SK-N-SH treated with all-trans-retinoic acid at 6 μM for 48 hours (cell line): Measurements from ENCODE around the gene SDR42E2.

ENCODE experiments used
- ATAC-seq: fragments of 200-7000 bp; cut with Tn5 transposase; 3 replicates; pipeline ENCODE4 v1.9.1; 2020; ENCODE audit warnings: mild to moderate bottlenecking, moderate library complexity
- ARNTL ChIP-seq: fragments of 450-650 bp; formaldehyde crosslinking; IDR thresholded peaks from 2 replicates; pipeline ENCODE4 v1.5.0; 2020; ENCODE audit warnings: low read depth, mild to moderate bottlenecking, moderate library complexity, borderline replicate concordance
- BACH2 ChIP-seq: fragments of 250-450 bp; sonication (Bioruptor Pico); IDR thresholded peaks from 2 replicates; pipeline ENCODE4 v1.9.0; 2021; ENCODE audit warnings: mild to moderate bottlenecking, borderline replicate concordance
- CSDC2 ChIP-seq: fragments of 250-450 bp; sonication (Bioruptor Pico); IDR thresholded peaks from 2 replicates; pipeline ENCODE4 v1.5.0; 2020; ENCODE audit warnings: mild to moderate bottlenecking, moderate library complexity
- CSRNP3 ChIP-seq: fragments of 250-450 bp; sonication (Bioruptor Pico); IDR thresholded peaks from 2 replicates; pipeline ENCODE4 v1.5.1; 2021; ENCODE audit warnings: mild to moderate bottlenecking, moderate library complexity
- ESRRG ChIP-seq: fragments of 250-450 bp; sonication (Bioruptor Pico); IDR thresholded peaks from 2 replicates; pipeline ENCODE4 v1.6.1; 2021; ENCODE audit warnings: mild to moderate bottlenecking
- GLIS3 ChIP-seq: fragments of 250-450 bp; sonication (Bioruptor Pico); IDR thresholded peaks from 2 replicates; pipeline ENCODE4 v1.5.0; 2020; ENCODE audit warnings: mild to moderate bottlenecking, moderate library complexity
- ISL1 ChIP-seq: fragments of 250-450 bp; sonication (Bioruptor Pico); IDR thresholded peaks from 2 replicates; pipeline ENCODE4 v2.1.2; 2022; ENCODE audit warnings: mild to moderate bottlenecking, moderate library complexity
- OSR1 ChIP-seq: fragments of 250-450 bp; sonication (Bioruptor Pico); IDR thresholded peaks from 2 replicates; pipeline ENCODE4 v1.8.0; 2022; ENCODE audit warnings: moderate library complexity, mild to moderate bottlenecking, inconsistent platforms
- POU6F1 ChIP-seq: fragments of 250-450 bp; sonication (Bioruptor Pico); IDR thresholded peaks from 2 replicates; pipeline ENCODE4 v1.8.0; 2021; ENCODE audit warnings: low read depth, mild to moderate bottlenecking, moderate library complexity, borderline replicate concordance
- PPARA ChIP-seq: fragments of 250-450 bp; sonication (Bioruptor Pico); IDR thresholded peaks from 2 replicates; pipeline ENCODE4 v1.5.0; 2020; ENCODE audit warnings: mild to moderate bottlenecking, borderline replicate concordance
- TCF4 ChIP-seq: fragments of 250-450 bp; sonication (Bioruptor Pico); IDR thresholded peaks from 2 replicates; pipeline ENCODE4 v1.8.0; 2021; ENCODE audit warnings: mild to moderate bottlenecking, moderate library complexity, borderline replicate concordance
- ZC3H10 ChIP-seq: fragments of 250-450 bp; sonication (Bioruptor Pico); IDR thresholded peaks from 2 replicates; pipeline ENCODE4 v1.5.1; 2021; ENCODE audit warnings: mild to moderate bottlenecking, moderate library complexity
- ZFP3 ChIP-seq: fragments of 250-450 bp; sonication (Bioruptor Pico); IDR thresholded peaks from 2 replicates; pipeline ENCODE4 v1.5.0; 2020; ENCODE audit warnings: mild to moderate bottlenecking, moderate library complexity
- ZNF70 ChIP-seq: fragments of 450-650 bp; formaldehyde crosslinking; IDR thresholded peaks from 2 replicates; pipeline ENCODE4 v1.5.0; 2020; ENCODE audit warnings: mild to moderate bottlenecking, moderate library complexity
- TF ChIP-seq, protein P1 (sequence below): fragments of 250-450 bp; sonication (Bioruptor Pico); IDR thresholded peaks from 2 replicates; pipeline ENCODE4 v1.5.0; 2020; ENCODE audit warnings: mild to moderate bottlenecking, moderate library complexity

The SDR42E2 gene

GRCh38 chr16:22240023-22240710, 77.9 kb downstream of the SDR42E2 start:
- ATAC-seq = no peak
- TF ChIP-seq TCF4 (CRISPR knock-in tag) (no peak), BACH2 (CRISPR knock-in tag) (no peak), CSDC2 (no peak), ZFP3 (CRISPR knock-in tag) (no peak), ZC3H10 (CRISPR knock-in tag) (no peak), GLIS3 (CRISPR knock-in tag) (no peak), OSR1 (no peak), POU6F1 (CRISPR knock-in tag) (no peak), CSRNP3 (no peak), PPARA (no peak), ESRRG (CRISPR knock-in tag) (no peak), ISL1 (CRISPR knock-in tag) (no peak), ARNTL (CRISPR knock-in tag) (no peak), ZNF70 (CRISPR knock-in tag) (no peak)
- TF ChIP-seq, protein P1, sequence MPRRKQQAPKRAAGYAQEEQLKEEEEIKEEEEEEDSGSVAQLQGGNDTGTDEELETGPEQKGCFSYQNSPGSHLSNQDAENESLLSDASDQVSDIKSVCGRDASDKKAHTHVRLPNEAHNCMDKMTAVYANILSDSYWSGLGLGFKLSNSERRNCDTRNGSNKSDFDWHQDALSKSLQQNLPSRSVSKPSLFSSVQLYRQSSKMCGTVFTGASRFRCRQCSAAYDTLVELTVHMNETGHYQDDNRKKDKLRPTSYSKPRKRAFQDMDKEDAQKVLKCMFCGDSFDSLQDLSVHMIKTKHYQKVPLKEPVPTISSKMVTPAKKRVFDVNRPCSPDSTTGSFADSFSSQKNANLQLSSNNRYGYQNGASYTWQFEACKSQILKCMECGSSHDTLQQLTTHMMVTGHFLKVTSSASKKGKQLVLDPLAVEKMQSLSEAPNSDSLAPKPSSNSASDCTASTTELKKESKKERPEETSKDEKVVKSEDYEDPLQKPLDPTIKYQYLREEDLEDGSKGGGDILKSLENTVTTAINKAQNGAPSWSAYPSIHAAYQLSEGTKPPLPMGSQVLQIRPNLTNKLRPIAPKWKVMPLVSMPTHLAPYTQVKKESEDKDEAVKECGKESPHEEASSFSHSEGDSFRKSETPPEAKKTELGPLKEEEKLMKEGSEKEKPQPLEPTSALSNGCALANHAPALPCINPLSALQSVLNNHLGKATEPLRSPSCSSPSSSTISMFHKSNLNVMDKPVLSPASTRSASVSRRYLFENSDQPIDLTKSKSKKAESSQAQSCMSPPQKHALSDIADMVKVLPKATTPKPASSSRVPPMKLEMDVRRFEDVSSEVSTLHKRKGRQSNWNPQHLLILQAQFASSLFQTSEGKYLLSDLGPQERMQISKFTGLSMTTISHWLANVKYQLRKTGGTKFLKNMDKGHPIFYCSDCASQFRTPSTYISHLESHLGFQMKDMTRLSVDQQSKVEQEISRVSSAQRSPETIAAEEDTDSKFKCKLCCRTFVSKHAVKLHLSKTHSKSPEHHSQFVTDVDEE (CRISPR knock-in tag) = no peak
